ENCODE measurements around the gene KRTAP10-8.
"Not testable (repeated sequence)": the region's sequence is repeated elsewhere in the genome, so short reads cannot be mapped to it uniquely, and the experiment has no call there.

The KRTAP10-8 gene

GRCh38 chr21:44619886-44620285 lies 8.0 kb downstream of the KRTAP10-8 start:
- DNase-seq = no peak

DNA sequence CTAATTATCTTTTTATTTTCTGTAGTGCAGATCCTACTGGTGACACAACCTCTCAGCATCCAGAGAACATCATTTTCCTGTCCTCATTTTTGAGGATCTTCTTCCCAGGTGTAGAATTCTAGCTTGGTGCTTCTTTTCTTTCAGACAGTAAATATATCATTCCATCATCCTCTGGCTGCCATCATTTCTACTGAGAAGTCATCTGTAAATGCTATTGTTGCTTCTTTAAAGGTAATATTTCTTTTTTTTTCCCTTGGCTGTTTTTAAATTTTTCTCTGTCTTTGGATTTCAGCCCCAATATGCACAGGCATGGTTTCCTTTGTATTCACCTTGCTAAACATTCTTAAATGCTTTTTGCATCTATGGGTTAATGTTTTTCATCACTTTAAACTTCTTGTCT lies 11.7 kb downstream of the KRTAP10-8 start:
- no peak for DNase-seq

- no peak for DNase-seq
Measured at GRCh38 chr21:44625756-44626155, 13.9 kb downstream of the KRTAP10-8 start.

- DNase-seq = no peak
Measured at GRCh38 chr21:44626262-44626661, 14.4 kb downstream of the KRTAP10-8 start.

DNA sequence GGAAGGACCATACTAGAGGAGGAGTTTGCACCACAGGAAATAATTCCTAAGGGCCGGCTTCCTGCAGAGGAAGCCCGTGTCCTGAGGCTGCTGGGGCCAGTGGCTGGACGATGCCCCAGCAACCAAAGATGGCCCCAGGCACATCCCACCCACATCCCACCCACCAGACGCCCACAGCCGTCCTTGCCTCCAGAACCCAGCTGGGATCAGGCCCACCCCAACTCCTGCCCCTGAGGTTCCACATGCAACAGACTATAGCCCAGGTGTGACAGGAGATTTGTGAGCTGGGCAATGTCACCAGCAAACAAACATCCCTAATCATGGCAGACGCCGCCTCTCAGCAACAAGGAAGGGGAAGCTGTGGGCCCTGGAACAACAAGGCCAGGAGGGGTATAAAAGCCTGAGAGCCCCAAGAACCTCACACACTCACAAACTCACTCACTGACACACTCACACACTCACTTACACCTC lies 14.8 kb downstream of the KRTAP10-8 start, which contains the start of gene KRTAP10-9:
Gene KRTAP10-9 (plus strand): TSS at position 421 of the 471 bp plus-strand sequence. CDS start 79 bp downstream, outside the sequence.
- no peak for DNase-seq

GRCh38 chr21:44627181-44627822 lies 15.4 kb downstream of the KRTAP10-8 start:
- DNase-seq = not testable (repeated sequence)

DNA sequence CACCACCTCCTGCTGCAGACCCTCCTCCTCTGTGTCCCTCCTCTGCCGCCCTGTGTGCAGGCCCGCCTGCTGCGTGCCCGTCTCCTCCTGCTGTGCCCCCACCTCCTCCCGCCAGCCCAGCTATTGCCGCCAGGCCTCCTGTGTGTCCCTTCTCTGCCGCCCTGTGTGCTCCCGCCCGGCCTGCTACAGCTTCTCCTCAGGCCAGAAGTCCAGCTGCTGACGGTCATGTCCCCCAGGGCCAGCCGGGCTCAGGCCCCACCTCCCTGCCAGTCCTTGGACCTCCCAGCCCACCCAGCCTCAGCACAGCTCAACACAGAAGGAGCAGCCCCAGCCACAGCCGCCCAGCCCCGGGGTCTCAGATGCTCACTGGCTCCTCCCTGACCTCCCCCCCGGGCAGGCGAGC lies 16.0 kb downstream of the KRTAP10-8 start:
- DNase-seq = not testable (repeated sequence)

DNA sequence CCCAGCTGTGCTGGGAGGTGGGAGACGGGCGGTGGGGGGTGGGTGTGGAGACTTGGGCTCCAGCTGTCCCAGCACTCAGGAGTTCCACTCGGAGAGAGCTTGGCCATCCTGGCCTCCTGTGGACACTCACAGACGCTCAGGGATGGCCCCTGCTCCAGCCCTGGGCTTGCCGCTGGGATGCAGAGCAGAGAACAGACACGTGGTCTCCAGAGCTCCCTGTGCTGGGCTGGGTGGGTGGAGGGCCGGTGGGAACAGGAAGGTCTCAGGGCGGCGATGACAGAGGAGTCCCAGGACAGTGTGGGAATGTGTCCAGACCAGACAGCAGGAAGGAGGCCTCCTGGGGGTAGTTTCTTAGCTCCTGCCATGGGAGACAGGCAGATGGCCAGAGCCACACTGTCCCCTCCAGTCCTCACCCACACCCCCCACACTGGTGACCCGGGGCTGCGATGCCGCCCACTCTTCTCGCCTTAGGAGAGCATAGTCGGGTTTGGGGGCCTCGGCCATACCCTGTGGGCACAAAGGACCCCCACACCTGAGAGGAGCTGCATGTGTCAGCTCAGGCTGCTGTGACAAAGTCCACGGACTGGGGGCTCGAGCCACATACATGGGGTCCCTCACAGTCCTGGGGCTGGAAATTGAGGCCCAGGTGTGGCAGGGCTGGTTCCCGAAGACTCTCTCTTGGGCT lies 17.0 kb downstream of the KRTAP10-8 start:
- DNase-seq = no peak

DNA sequence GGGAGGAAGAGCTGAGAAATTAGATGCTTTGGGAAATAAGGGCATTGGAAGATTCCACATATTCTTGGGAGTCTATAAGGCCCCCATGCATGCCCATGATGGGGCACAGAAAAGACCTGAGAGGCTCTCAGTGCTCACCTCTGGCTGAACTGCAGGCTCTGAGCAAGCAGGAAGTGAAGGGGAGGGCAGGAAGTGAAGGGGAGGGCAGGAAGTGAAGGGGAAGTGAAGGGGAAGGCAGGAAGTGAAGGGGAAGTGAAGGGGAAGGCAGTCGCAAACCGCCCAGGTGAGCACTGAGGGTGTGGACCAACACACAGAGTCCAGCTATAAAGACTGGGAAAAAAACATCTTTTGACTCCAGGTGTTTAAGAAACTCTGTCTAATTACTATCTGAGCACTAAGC lies 18.6 kb downstream of the KRTAP10-8 start:
- DNase-seq = no peak

GRCh38 chr21:44632067-44632466 lies 20.2 kb downstream of the KRTAP10-8 start:
- DNase-seq = no peak

DNA sequence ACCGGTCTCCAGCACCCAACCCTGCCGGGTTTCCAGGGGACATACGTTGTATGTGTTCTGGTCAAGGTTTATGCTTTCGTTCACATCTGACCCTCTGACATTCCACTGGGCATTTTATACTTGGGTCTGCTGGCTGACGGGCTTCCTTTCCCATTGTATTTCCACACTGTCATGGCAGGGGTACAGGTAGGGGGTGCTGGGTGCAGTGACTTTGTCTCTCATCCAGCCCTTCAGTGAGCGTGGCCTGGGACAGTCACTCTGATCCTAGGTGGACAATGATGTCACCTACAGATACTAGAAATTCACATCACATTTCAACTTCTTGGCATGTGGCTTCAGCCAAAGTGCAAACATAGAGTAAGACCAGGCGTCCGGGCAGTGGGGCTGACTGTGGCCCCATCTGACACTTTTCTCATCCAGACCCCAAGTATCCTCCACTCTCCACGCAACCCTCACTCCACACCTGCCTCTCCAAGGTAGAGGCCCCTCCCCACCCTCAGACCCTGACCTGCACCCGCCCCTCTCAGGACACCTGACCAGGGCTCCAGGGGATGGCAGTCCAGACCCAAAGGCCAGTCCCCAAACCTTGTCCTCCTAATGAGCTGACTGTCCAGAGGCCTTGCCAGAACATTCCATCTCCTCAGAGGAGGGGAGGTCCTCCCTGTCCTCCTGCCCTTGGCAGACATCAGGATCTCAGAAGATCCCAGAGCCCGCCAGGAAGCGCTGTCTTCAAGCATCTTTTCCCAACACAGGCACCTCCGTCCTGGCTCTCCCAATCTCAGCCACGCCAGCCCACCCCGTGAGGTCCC lies 24.5 kb downstream of the KRTAP10-8 start:
- no peak for DNase-seq

GRCh38 chr21:44637018-44637850 lies 25.4 kb downstream of the KRTAP10-8 start, which contains the start of gene KRTAP10-10:
TSS of gene KRTAP10-10 (plus strand) at chr21:44637356. CDS start at chr21:44637418, 62 bp downstream.
- DNase-seq = no peak

- not testable (repeated sequence) for DNase-seq
Measured at GRCh38 chr21:44637851-44638348, 26.0 kb downstream of the KRTAP10-8 start.

GRCh38 chr21:44638506-44639330 lies 26.8 kb downstream of the KRTAP10-8 start:
- DNase-seq = not testable (repeated sequence)

- DNase-seq = no peak
Measured at GRCh38 chr21:44639331-44639655, 27.4 kb downstream of the KRTAP10-8 start.

DNA sequence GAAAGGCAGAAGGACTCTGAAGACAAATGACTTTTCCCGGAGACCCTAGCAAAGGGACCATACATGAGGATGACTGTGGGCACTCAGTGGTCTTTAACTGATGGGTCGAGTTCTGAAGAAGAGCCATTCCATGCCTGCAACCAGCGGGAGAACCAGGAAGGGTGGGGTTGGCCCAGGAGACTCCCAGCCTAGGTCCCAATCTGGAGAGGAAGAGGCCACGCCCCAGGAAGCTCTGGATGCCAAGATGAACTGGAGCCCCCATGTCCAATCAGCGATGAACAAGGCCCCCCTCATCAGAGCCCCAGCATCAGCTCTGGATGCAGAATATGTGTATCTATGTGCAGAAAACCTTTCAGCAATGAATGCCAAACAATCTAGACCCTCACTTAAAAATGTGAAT lies 28.9 kb downstream of the KRTAP10-8 start:
- no peak for DNase-seq

GRCh38 chr21:44643741-44644310 lies 31.9 kb downstream of the KRTAP10-8 start:
- DNase-seq = no peak

DNA sequence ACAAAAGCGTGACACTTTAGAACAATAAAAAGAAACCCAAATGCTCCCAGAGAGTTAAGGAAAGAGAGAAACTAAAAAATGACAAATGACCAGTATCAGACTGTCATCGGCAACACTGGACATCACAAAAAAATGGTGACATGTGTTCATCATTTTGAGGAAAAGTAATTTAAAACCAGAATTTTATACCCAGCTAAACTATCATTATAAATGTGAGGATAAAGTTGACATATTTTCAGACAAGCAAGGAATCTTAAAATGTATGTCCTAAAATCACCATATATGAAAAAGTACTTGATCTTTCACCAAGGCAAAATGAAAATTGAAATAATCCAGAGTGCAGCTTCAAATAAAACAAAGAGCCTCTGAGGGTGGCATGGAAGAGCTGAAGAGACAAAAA lies 33.0 kb downstream of the KRTAP10-8 start:
- no peak for DNase-seq

GRCh38 chr21:44646366-44647221 lies 34.7 kb downstream of the KRTAP10-8 start, which contains the start of gene KRTAP10-11:
TSS of gene KRTAP10-11 (plus strand) at chr21:44646414. CDS start at chr21:44646459, 45 bp downstream.
- DNase-seq = not testable (repeated sequence)

GRCh38 chr21:44647222-44647552 lies 35.3 kb downstream of the KRTAP10-8 start:
- no peak for DNase-seq
